ENCODE measurements around the gene SLC8A2.

- TF ChIP-seq MAX (IDR thresholded peaks at IDR 0.05) (no peak), EP300 (IDR thresholded peaks at IDR 0.05; ENCODE audit: borderline replicate concordance in 1 of 2, low read depth in 2 of 2, low read length in 2 of 2) (no peak), CTCF (IDR thresholded peaks at IDR 0.05; ENCODE audit: control extremely low read depth in 1 of 3, insufficient read depth in 1 of 3, low read depth in 1 of 3, low read length in 3 of 3) (no peak), SP2 (IDR thresholded peaks at IDR 0.05; ENCODE audit: low read length) (no peak), POLR2AphosphoS5 (IDR thresholded peaks at IDR 0.05; ENCODE audit: low read depth, low read length) (no peak), ATF2 (IDR thresholded peaks at IDR 0.05; ENCODE audit: low read length) (no peak), SRF (IDR thresholded peaks at IDR 0.05; ENCODE audit: low read depth, low read length) (no peak)
Measured at GRCh38 chr19:47413941-47414340, 57.8 kb downstream of the SLC8A2 start.
